ENCODE measurements around the gene MYO1D.

GRCh38 chr17:32803544-32803943, 73.4 kb downstream of the MYO1D start:
- TF ChIP-seq ZFP3 (CRISPR knock-in tag; IDR thresholded peaks at IDR 0.05): no peak
- no peak for TF ChIP-seq ZC3H10 (CRISPR knock-in tag; IDR thresholded peaks at IDR 0.05)
- no peak for TF ChIP-seq ISL1 (CRISPR knock-in tag; IDR thresholded peaks at IDR 0.05)
- no peak for TF ChIP-seq OSR1 (CRISPR knock-in tag; IDR thresholded peaks at IDR 0.05)
- TF ChIP-seq TOX (CRISPR knock-in tag; IDR thresholded peaks at IDR 0.05; ENCODE audit: borderline replicate concordance): no peak
- TF ChIP-seq CREB5 (CRISPR knock-in tag; IDR thresholded peaks at IDR 0.05; ENCODE audit: low read depth): no peak
- no peak for TF ChIP-seq PATZ1 (CRISPR knock-in tag; IDR thresholded peaks at IDR 0.05; ENCODE audit: borderline replicate concordance)
- TF ChIP-seq ARNTL (CRISPR knock-in tag; IDR thresholded peaks at IDR 0.05; ENCODE audit: borderline replicate concordance, low read depth): no peak
- TF ChIP-seq BACH2 (CRISPR knock-in tag; IDR thresholded peaks at IDR 0.05; ENCODE audit: borderline replicate concordance): no peak
- no peak for TF ChIP-seq ESRRG (CRISPR knock-in tag; IDR thresholded peaks at IDR 0.05)
- no peak for TF ChIP-seq TSHZ2 (CRISPR knock-in tag; IDR thresholded peaks at IDR 0.05)
- TF ChIP-seq POU6F1 (CRISPR knock-in tag; IDR thresholded peaks at IDR 0.05; ENCODE audit: borderline replicate concordance, low read depth): no peak
- no peak for TF ChIP-seq ZFP30 (CRISPR knock-in tag; IDR thresholded peaks at IDR 0.05)
